ENCODE data around the gene MAK.
"Not testable (repeated sequence)": the region's sequence is repeated elsewhere in the genome, so short reads cannot be mapped to it uniquely, and the experiment has no call there.

MAK gene

GRCh38 chr6:10771371-10771894 is 66.9 kb downstream of the MAK start:
- no peak for DNase-seq

GRCh38 chr6:10769419-10769818 is 68.9 kb downstream of the MAK start:
- no peak for DNase-seq

GRCh38 chr6:10763006-10763405 is 75.3 kb downstream of the MAK start:
- DNase-seq, result no peak

GRCh38 chr6:10759884-10760329 is 78.4 kb downstream of the MAK start:
- DNase-seq, result no peak

- DNase-seq, result peak; percentile 3
Measured at GRCh38 chr6:10759312-10759839, 79.0 kb downstream of the MAK start.

GRCh38 chr6:10756085-10756484 is 82.3 kb downstream of the MAK start:
- no peak for DNase-seq

- DNase-seq, result not testable (repeated sequence)
Measured at GRCh38 chr6:10751757-10752156, 86.6 kb downstream of the MAK start.

- not testable (repeated sequence) for DNase-seq
Measured at GRCh38 chr6:10750568-10750967, 87.8 kb downstream of the MAK start.

GRCh38 chr6:10749734-10750133 is 88.6 kb downstream of the MAK start:
- DNase-seq, result no peak

- DNase-seq, result peak; percentile 93
Measured at GRCh38 chr6:10747251-10747972, 90.9 kb downstream of the MAK start, which contains the start of gene TMEM14B. Gene TMEM14B (plus strand): TSS chr6:10747805. CDS start chr6:10749246, 1,441 bp downstream.

GRCh38 chr6:10746915-10747250 is 91.5 kb downstream of the MAK start:
- DNase-seq, result no peak

- no peak for DNase-seq
Measured at GRCh38 chr6:10745116-10745515, 93.2 kb downstream of the MAK start.

GRCh38 chr6:10743515-10743914 is 94.8 kb downstream of the MAK start:
- DNase-seq, result no peak

- no peak for DNase-seq
Measured at GRCh38 chr6:10742251-10742650, 96.1 kb downstream of the MAK start.

- DNase-seq, result not testable (repeated sequence)
Measured at GRCh38 chr6:10741643-10742042, 96.7 kb downstream of the MAK start.

GRCh38 chr6:10740061-10740460 is 98.3 kb downstream of the MAK start:
- DNase-seq, result no peak

GRCh38 chr6:10736731-10737130 is 101.6 kb downstream of the MAK start:
- no peak for DNase-seq

- DNase-seq, result no peak
Measured at GRCh38 chr6:10733863-10734262, 104.5 kb downstream of the MAK start.

- no peak for DNase-seq
Measured at GRCh38 chr6:10733151-10733715, 105.1 kb downstream of the MAK start.

GRCh38 chr6:10730254-10730653 is 108.1 kb downstream of the MAK start:
- no peak for DNase-seq

GRCh38 chr6:10725716-10726115 is 112.6 kb downstream of the MAK start:
- DNase-seq, result no peak

GRCh38 chr6:10725044-10725443 is 113.3 kb downstream of the MAK start:
- no peak for DNase-seq

GRCh38 chr6:10723567-10723881 is 114.8 kb downstream of the MAK start:
- DNase-seq, result no peak

- peak; percentile 91 for DNase-seq
Measured at GRCh38 chr6:10722820-10723566, 115.3 kb downstream of the MAK start, which contains the start of gene TMEM14C. Gene TMEM14C (plus strand): TSS chr6:10723070. CDS start chr6:10724614, 1,544 bp downstream.

Data from SHP77 treated with DMSO at 0.1 percent for 48 hours (cell line).